ENCODE results near the gene CCDC194. TPM values are rescaled to one million over a fixed set of nuclear protein-coding genes. Genes with fewer than 3 reads are reported as not detected.

The CCDC194 gene
- total and polyA plus RNA-seq, 2 of the 13 experiments (the other 11 are each of a cell fraction or from before 2014, with no cell fraction given), result 0.13 to 0.21 TPM

- TF ChIP-seq NR2F1 (CRISPR knock-in tag; IDR thresholded peaks at IDR 0.05), result no peak
- no peak for TF ChIP-seq ZNF557 (CRISPR knock-in tag; IDR thresholded peaks at IDR 0.05)
- no peak for TF ChIP-seq SMARCC2 (IDR thresholded peaks at IDR 0.05)
- no peak for TF ChIP-seq TAF1 (CRISPR knock-in tag; IDR thresholded peaks at IDR 0.05)
- TF ChIP-seq, protein P1, sequence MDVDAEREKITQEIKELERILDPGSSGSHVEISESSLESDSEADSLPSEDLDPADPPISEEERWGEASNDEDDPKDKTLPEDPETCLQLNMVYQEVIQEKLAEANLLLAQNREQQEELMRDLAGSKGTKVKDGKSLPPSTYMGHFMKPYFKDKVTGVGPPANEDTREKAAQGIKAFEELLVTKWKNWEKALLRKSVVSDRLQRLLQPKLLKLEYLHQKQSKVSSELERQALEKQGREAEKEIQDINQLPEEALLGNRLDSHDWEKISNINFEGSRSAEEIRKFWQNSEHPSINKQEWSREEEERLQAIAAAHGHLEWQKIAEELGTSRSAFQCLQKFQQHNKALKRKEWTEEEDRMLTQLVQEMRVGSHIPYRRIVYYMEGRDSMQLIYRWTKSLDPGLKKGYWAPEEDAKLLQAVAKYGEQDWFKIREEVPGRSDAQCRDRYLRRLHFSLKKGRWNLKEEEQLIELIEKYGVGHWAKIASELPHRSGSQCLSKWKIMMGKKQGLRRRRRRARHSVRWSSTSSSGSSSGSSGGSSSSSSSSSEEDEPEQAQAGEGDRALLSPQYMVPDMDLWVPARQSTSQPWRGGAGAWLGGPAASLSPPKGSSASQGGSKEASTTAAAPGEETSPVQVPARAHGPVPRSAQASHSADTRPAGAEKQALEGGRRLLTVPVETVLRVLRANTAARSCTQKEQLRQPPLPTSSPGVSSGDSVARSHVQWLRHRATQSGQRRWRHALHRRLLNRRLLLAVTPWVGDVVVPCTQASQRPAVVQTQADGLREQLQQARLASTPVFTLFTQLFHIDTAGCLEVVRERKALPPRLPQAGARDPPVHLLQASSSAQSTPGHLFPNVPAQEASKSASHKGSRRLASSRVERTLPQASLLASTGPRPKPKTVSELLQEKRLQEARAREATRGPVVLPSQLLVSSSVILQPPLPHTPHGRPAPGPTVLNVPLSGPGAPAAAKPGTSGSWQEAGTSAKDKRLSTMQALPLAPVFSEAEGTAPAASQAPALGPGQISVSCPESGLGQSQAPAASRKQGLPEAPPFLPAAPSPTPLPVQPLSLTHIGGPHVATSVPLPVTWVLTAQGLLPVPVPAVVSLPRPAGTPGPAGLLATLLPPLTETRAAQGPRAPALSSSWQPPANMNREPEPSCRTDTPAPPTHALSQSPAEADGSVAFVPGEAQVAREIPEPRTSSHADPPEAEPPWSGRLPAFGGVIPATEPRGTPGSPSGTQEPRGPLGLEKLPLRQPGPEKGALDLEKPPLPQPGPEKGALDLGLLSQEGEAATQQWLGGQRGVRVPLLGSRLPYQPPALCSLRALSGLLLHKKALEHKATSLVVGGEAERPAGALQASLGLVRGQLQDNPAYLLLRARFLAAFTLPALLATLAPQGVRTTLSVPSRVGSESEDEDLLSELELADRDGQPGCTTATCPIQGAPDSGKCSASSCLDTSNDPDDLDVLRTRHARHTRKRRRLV (CRISPR knock-in tag; IDR thresholded peaks at IDR 0.05), result no peak
- TF ChIP-seq ZBTB38 (CRISPR knock-in tag; IDR thresholded peaks at IDR 0.05), result no peak
- no peak for TF ChIP-seq CHCHD3 (CRISPR knock-in tag; IDR thresholded peaks at IDR 0.05)
- TF ChIP-seq NFIC (IDR thresholded peaks at IDR 0.05; ENCODE audit: low read length), result no peak
- TF ChIP-seq BCL6 (CRISPR knock-in tag; IDR thresholded peaks at IDR 0.05), result no peak
- no peak for TF ChIP-seq MBNL3 (CRISPR knock-in tag; conservative IDR thresholded peaks at IDR 0.05)
- TF ChIP-seq, protein P2, sequence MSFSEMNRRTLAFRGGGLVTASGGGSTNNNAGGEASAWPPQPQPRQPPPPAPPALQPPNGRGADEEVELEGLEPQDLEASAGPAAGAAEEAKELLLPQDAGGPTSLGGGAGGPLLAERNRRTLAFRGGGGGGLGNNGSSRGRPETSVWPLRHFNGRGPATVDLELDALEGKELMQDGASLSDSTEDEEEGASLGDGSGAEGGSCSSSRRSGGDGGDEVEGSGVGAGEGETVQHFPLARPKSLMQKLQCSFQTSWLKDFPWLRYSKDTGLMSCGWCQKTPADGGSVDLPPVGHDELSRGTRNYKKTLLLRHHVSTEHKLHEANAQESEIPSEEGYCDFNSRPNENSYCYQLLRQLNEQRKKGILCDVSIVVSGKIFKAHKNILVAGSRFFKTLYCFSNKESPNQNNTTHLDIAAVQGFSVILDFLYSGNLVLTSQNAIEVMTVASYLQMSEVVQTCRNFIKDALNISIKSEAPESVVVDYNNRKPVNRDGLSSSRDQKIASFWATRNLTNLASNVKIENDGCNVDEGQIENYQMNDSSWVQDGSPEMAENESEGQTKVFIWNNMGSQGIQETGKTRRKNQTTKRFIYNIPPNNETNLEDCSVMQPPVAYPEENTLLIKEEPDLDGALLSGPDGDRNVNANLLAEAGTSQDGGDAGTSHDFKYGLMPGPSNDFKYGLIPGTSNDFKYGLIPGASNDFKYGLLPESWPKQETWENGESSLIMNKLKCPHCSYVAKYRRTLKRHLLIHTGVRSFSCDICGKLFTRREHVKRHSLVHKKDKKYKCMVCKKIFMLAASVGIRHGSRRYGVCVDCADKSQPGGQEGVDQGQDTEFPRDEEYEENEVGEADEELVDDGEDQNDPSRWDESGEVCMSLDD (CRISPR knock-in tag; IDR thresholded peaks at IDR 0.05; ENCODE audit: borderline replicate concordance), result no peak
- TF ChIP-seq NAIF1 (CRISPR knock-in tag; IDR thresholded peaks at IDR 0.05; ENCODE audit: borderline replicate concordance), result no peak
- TF ChIP-seq, protein P3, sequence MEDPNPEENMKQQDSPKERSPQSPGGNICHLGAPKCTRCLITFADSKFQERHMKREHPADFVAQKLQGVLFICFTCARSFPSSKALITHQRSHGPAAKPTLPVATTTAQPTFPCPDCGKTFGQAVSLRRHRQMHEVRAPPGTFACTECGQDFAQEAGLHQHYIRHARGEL (CRISPR knock-in tag; IDR thresholded peaks at IDR 0.05), result no peak
- no peak for TF ChIP-seq SATB2 (CRISPR knock-in tag; IDR thresholded peaks at IDR 0.05)
- TF ChIP-seq GZF1 (CRISPR knock-in tag; IDR thresholded peaks at IDR 0.05), result no peak
- TF ChIP-seq, protein P4, sequence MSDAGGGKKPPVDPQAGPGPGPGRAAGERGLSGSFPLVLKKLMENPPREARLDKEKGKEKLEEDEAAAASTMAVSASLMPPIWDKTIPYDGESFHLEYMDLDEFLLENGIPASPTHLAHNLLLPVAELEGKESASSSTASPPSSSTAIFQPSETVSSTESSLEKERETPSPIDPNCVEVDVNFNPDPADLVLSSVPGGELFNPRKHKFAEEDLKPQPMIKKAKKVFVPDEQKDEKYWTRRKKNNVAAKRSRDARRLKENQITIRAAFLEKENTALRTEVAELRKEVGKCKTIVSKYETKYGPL (CRISPR knock-in tag; IDR thresholded peaks at IDR 0.05), result no peak
- TF ChIP-seq GRHL1 (CRISPR knock-in tag; conservative IDR thresholded peaks at IDR 0.05), result no peak
Observed at GRCh38 chr19:17420475-17420924, 26.5 kb upstream of the CCDC194 start (continued).
